GM12878 (cell line): ENCODE data around the gene ACTL8. TPM values are rescaled to one million over a fixed set of nuclear protein-coding genes. Genes with fewer than 3 reads are reported as not detected.

ENCODE experiments used
- ATAC-seq: fragments of 200-7000 bp; cut with Tn5 transposase; 3 replicates; pipeline ENCODE4 v1.9.1; 2020; ENCODE audit warnings: mild to moderate bottlenecking, moderate library complexity
- BruUV-seq: library from RNA; stranded (reverse); fragments of 400-500 nt; replicated peaks from 2 replicates; lab custom pipeline; 2021; lab: Mats Ljungman, UMichigan
- CTCF ChIA-PET: fragments of 300-600 bp; sonication (Branson Sonifier 250); formaldehyde crosslinking; extraction: SDS; loops from one replicate; lab custom pipeline; 2021; ENCODE audit warnings: inconsistent platforms; lab: Yijun Ruan, JAX
- POLR2A ChIA-PET: fragments of 350-600 bp; formaldehyde crosslinking; extraction: SDS; loops from one replicate; lab custom pipeline; 2021; ENCODE audit warnings: inconsistent platforms; lab: Charles Lee
- RAD21 ChIA-PET: fragments of 300-600 bp; sonication (Branson Sonifier 250); formaldehyde crosslinking; loops from one replicate; lab custom pipeline; 2023; ENCODE audit warnings: antibody characterized with exemption; ENCODE audit not compliant: unreplicated experiment; lab: Charles Lee
- SMC1A ChIA-PET: fragments of 300-600 bp; sonication (Branson Sonifier 250); formaldehyde crosslinking; loops from one replicate; lab custom pipeline; 2023; ENCODE audit not compliant: unreplicated experiment, uncharacterized antibody; lab: Charles Lee
- DNase-seq: peaks from one replicate; pipeline ENCODE4 v3.0.0-alpha.2; 2011; ENCODE audit warnings: low read depth, low spot score
- FAIRE-seq: peaks from 3 replicates; lab custom pipeline; 2011; peaks lifted over from hg19 to GRCh38; lab: Jason Lieb, UNC
- H2AFZ ChIP-seq: 2 replicates; pipeline ENCODE4 v1.6.0; 2011; ENCODE audit warnings: low read depth, low read length, control low read depth; ENCODE audit not compliant: control insufficient read depth
- H3K27ac ChIP-seq: 2 replicates; pipeline ENCODE4 v1.5.1; 2011; ENCODE audit warnings: control low read depth; ENCODE audit not compliant: control insufficient read depth, insufficient read depth
- H3K27me3 ChIP-seq, 2 experiments: replicated peaks in 1 of 2; 2 replicates each; pipeline versions ENCODE4 v1.6.0 to v1.6.1; 2011; ENCODE audit warnings: low read length in 1 of 2; ENCODE audit not compliant: control insufficient read depth in 2 of 2, insufficient read depth in 2 of 2
- H3K36me3 ChIP-seq, 2 experiments: 2 replicates each; pipeline ENCODE4 v1.5.1; 2011; ENCODE audit warnings: low read length in 1 of 2; ENCODE audit not compliant: control insufficient read depth in 2 of 2, insufficient read depth in 2 of 2
- H3K4me1 ChIP-seq: 2 replicates; pipeline ENCODE4 v1.6.1; 2011; ENCODE audit warnings: mild to moderate bottlenecking, low read length, moderate library complexity, mixed read lengths; ENCODE audit not compliant: control insufficient read depth, insufficient read depth
- H3K4me2 ChIP-seq: 2 replicates; pipeline ENCODE4 v1.6.0; 2011; ENCODE audit warnings: control low read depth; ENCODE audit not compliant: control insufficient read depth, insufficient read depth
- H3K4me3 ChIP-seq: fragments of 200-600 bp; sonication (generic); 2 replicates; pipeline ENCODE4 v1.5.1; 2016
- H3K79me2 ChIP-seq: 2 replicates; pipeline ENCODE4 v1.6.0; 2011; ENCODE audit warnings: low read length; ENCODE audit not compliant: control insufficient read depth, insufficient read depth
- H3K9ac ChIP-seq: 2 replicates; pipeline ENCODE4 v1.8.0; 2011; ENCODE audit warnings: low read length, control low read depth, mixed read lengths; ENCODE audit not compliant: control insufficient read depth, insufficient read depth
- H3K9me3 ChIP-seq: replicated peaks from 3 replicates; pipeline ENCODE4 v1.5.1; 2011; ENCODE audit warnings: mild to moderate bottlenecking, low read length; ENCODE audit not compliant: control insufficient read depth, insufficient read depth
- H4K20me1 ChIP-seq: 2 replicates; pipeline ENCODE4 v1.6.0; 2011; ENCODE audit not compliant: control insufficient read depth, insufficient read depth
- ATF3 ChIP-seq: IDR thresholded peaks from 2 replicates; pipeline ENCODE4 v1.6.1; 2011; ENCODE audit warnings: low read depth, mild to moderate bottlenecking, low read length, moderate library complexity, borderline replicate concordance; ENCODE audit errors: extremely low read depth
- BRCA1 ChIP-seq: IDR thresholded peaks from 2 replicates; pipeline ENCODE4 v1.6.1; 2011; ENCODE audit warnings: low read depth, low read length, improper control_type of control experiment
- CBX5 ChIP-seq: sonication (generic); IDR thresholded peaks from 2 replicates; pipeline ENCODE4 v1.6.1; 2016; ENCODE audit warnings: low read depth, moderate library complexity, mild to moderate bottlenecking, inconsistent platforms
- CEBPB ChIP-seq, 2 experiments: fragments of 150-350 bp in 1 of 2; IDR thresholded peaks; 2 replicates each; pipeline ENCODE4 v1.6.1; 2012 to 2014; ENCODE audit warnings: low read depth in 2 of 2, low read length in 2 of 2, borderline replicate concordance in 1 of 2, inconsistent platforms in 1 of 2
- FOXK2 ChIP-seq: fragments of 450-650 bp; IDR thresholded peaks from 2 replicates; pipeline ENCODE4 v1.6.1; 2017; ENCODE audit warnings: mild to moderate bottlenecking, moderate library complexity
- IKZF2 ChIP-seq, 2 experiments: fragments of 450-650 bp; IDR thresholded peaks; 2 replicates each; pipeline ENCODE4 v1.6.1; 2017; ENCODE audit warnings: mild to moderate bottlenecking in 2 of 2, moderate library complexity in 2 of 2
- MYC ChIP-seq: IDR thresholded peaks from 2 replicates; pipeline ENCODE4 v1.6.1; 2011; ENCODE audit warnings: mild to moderate bottlenecking, low read length, moderate library complexity, inconsistent platforms; ENCODE audit not compliant: insufficient read depth, insufficient replicate concordance, insufficient read length, severe bottlenecking
- STAT1 ChIP-seq: fragments of 450-650 bp; conservative IDR thresholded peaks from 2 replicates; pipeline ENCODE4 v1.6.1; 2014; ENCODE audit warnings: antibody characterized with exemption, mild to moderate bottlenecking
- TARDBP ChIP-seq: IDR thresholded peaks from 2 replicates; pipeline ENCODE4 v1.6.1; 2016; ENCODE audit warnings: borderline replicate concordance
- ZZZ3 ChIP-seq: IDR thresholded peaks from 2 replicates; pipeline ENCODE4 v1.6.1; 2011; ENCODE audit warnings: low read depth; ENCODE audit not compliant: control insufficient read depth, insufficient read length
- WGBS: methylation state at CpG from one replicate; pipeline ENCODE4 v1.1.6; 2016; ENCODE audit warnings: low lambda C conversion rate; ENCODE audit not compliant: insufficient replicate concordance, insufficient coverage; ENCODE audit errors: missing lambda C conversion rate; 5-methylcytosine and 5-hydroxymethylcytosine counted together
- in situ Hi-C: fragments of 300-500 bp; cut with MboI; formaldehyde crosslinking; loops from 9 replicates; pipeline ENCODE4 v1.14.3; 2018; ENCODE audit warnings: mixed read lengths
- intact Hi-C: fragments of 100-400 bp; cut with micrococcal nuclease; formaldehyde crosslinking; loops from one replicate; pipeline ENCODE4 v1.14.2; 2022; ENCODE audit not compliant: unreplicated experiment
- polyA plus RNA-seq, 11 experiments: library from polyadenylated mRNA; depleted of rRNA in 4 of 11; unstranded in 6 of 11; stranded (reverse) in 5 of 11; fragments of >200 nt; fragmentation: Nextera tagmentation in 4 of 11; fragmentation: Illumina TruSeq in 1 of 11; extraction: Ambion mirVana in 4 of 11; extraction: Trizol in 1 of 11; gene quantifications; 1 replicate in 1 of 11; 2 replicates in 10 of 11; pipeline versions ENCODE4 v1.2.1 to v1.2.3, GENCODE V29; 2011 to 2016; ENCODE audit warnings: inconsistent platforms in 2 of 11, missing spikeins in 2 of 11, low read depth in 1 of 11
- total RNA-seq, 4 experiments: library from RNA; depleted of rRNA in 3 of 4; stranded (reverse); fragments of >200 nt in 3 of 4; fragmentation: Illumina TruSeq in 1 of 4; extraction: Trizol in 1 of 4; gene quantifications; 2 replicates each; pipeline versions ENCODE4 v1.2.1 to v1.2.3, GENCODE V29; 2013 to 2021

The ACTL8 gene
- total and polyA plus RNA-seq, 10 of the 15 experiments (the other 5 are each of a cell fraction or from before 2014, with no cell fraction given) = 0.05 to 0.27 TPM; not detected in 8

GRCh38 chr1:17837233-17838030, 82.3 kb downstream of the ACTL8 start:
- no peaks in the 10 kb centered on the region for H4K20me1 ChIP-seq
- BruUV-seq = no TSS peak
- CTCF ChIA-PET = no interaction called here
- H3K9me3 ChIP-seq = no peaks in the 10 kb centered on the region
- DNase-seq (no peak), FAIRE-seq (no peak), ATAC-seq (no peak)
- no peak overlapping the region for H2AFZ ChIP-seq
- no peak overlapping the region for H3K9ac ChIP-seq
- H3K27ac ChIP-seq = no peak overlapping the region
- SMC1A ChIA-PET = no interaction called here
- POLR2A ChIA-PET = no interaction called here
- H3K79me2 ChIP-seq = no peaks in the 10 kb centered on the region
- H3K4me2 ChIP-seq = no peak overlapping the region
- 31% methylated on average over 12 of the region's 12 CpGs for WGBS
- RAD21 ChIA-PET = no interaction called here
- intact Hi-C loops (no loop called here), in situ Hi-C loops (no loop called here)
- no peak for TF ChIP-seq STAT1
- TF ChIP-seq MYC = no peak
- TF ChIP-seq IKZF2 (IDR thresholded peaks at IDR 0.05) = no peak
- TF ChIP-seq FOXK2 = no peak
- TF ChIP-seq CBX5 = no peak
- no peak for TF ChIP-seq TARDBP
- H3K4me1 ChIP-seq = no peaks in the 10 kb centered on the region
- H3K36me3 ChIP-seq = no peaks in the 10 kb centered on the region
- no peak overlapping the region for H3K4me3 ChIP-seq
- H3K27me3 ChIP-seq = no peaks in the 10 kb centered on the region

GRCh38 chr1:17839641-17840196, 84.6 kb downstream of the ACTL8 start:
- no peaks in the 10 kb centered on the region for H3K4me1 ChIP-seq
- ChIA-PET SMC1A (no interaction called here), RAD21 (no interaction called here), CTCF (no interaction called here), POLR2A (no interaction called here)
- intact Hi-C loops (no loop called here), in situ Hi-C loops (no loop called here)
- H2AFZ ChIP-seq = no peak overlapping the region
- H3K36me3 ChIP-seq = no peaks in the 10 kb centered on the region
- FAIRE-seq = no peak
- no peak overlapping the region for H3K4me2 ChIP-seq
- no peak overlapping the region for H3K9ac ChIP-seq
- 29% methylated on average over 8 of the region's 8 CpGs for WGBS
- H3K9me3 ChIP-seq = no peaks in the 10 kb centered on the region
- TF ChIP-seq CEBPB (IDR thresholded peaks at IDR 0.05; ENCODE audit: borderline replicate concordance in 1 of 2, low read depth in 2 of 2, low read length in 2 of 2) = no peak
- TF ChIP-seq BRCA1 = no peak
- no peak for TF ChIP-seq ZZZ3
- no peak for TF ChIP-seq ATF3
- no peak for ATAC-seq
- BruUV-seq = no TSS peak
- H3K79me2 ChIP-seq = no peaks in the 10 kb centered on the region
- H4K20me1 ChIP-seq = no peaks in the 10 kb centered on the region
- H3K4me3 ChIP-seq = no peak overlapping the region
- no peak overlapping the region for H3K27ac ChIP-seq
- DNase-seq = no peak
- H3K27me3 ChIP-seq = no peaks in the 10 kb centered on the region; a peak in 1 of 4 replicates
